Effector memory CD4-positive, alpha-beta T cell (primary cell): ENCODE measurements around the gene EEPD1.

Source experiments
- DNase-seq, 3 donors: peaks; one replicate each; pipeline ENCODE4 v3.0.0-alpha.2; 2020
- H3K27ac ChIP-seq: 2 replicates; pipeline ENCODE4 v1.7.0; 2013; ENCODE audit warnings: mild to moderate bottlenecking, low read length, moderate library complexity; ENCODE audit not compliant: insufficient read depth, poor library complexity, severe bottlenecking
- H3K27me3 ChIP-seq: replicated peaks from 2 replicates; pipeline ENCODE4 v1.7.0; 2013; ENCODE audit warnings: mild to moderate bottlenecking, low read length; ENCODE audit not compliant: insufficient read depth, control insufficient read depth, poor library complexity, severe bottlenecking
- H3K36me3 ChIP-seq: 2 replicates; pipeline ENCODE4 v1.7.0; 2013; ENCODE audit warnings: mild to moderate bottlenecking, low read length, moderate library complexity; ENCODE audit not compliant: control insufficient read depth, insufficient read depth
- H3K4me1 ChIP-seq: 2 replicates; pipeline ENCODE4 v1.7.0; 2013; ENCODE audit warnings: low read length, mild to moderate bottlenecking; ENCODE audit not compliant: control insufficient read depth, insufficient read depth, poor library complexity, severe bottlenecking
- H3K4me3 ChIP-seq: 2 replicates; pipeline ENCODE4 v1.7.0; 2013; ENCODE audit warnings: low read length, low read depth, mild to moderate bottlenecking; ENCODE audit not compliant: insufficient read depth, poor library complexity, severe bottlenecking
- H3K9me3 ChIP-seq: 2 replicates; pipeline ENCODE4 v1.7.0; 2013; ENCODE audit warnings: mild to moderate bottlenecking, low read length, moderate library complexity; ENCODE audit not compliant: control insufficient read depth

The EEPD1 gene

DNA sequence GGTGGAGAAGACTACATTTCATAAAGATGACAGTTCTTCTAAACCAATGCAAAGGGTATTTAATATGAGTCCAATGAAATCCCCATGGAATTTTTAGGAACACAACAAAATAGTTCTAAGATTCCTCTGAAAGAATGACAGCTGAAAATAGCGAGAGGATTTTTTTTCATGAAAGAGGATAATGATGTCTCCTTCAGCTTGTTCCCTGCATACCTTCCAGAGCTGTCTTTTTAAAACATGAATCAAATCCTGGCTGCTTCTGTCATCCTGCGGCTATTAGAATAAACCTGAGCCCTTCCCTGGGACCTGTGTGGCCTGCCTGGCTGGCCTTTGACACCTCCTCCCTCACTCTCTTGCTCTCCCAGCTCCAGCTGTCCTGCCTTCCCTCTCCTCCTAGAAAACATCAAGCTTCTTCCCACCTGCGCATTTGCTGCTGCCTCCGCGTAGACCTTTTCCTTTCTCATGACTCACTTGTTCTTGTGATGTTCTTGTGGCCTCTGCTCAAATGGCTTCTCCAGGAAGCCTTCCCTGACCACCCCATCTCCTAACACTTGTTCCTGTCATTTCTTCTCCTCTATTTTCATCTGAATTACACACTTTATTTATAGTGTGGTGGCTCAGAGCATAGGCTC, 57.4 kb downstream of the EEPD1 start:
- Histone ChIP-seq H3K36me3 (no peaks in the 10 kb centered on the region), H3K27ac (no peak overlapping the region), H3K4me1 (peaks cover 33% of the 10 kb centered on the region), H3K27me3 (no peaks in the 10 kb centered on the region), H3K9me3 (no peaks in the 10 kb centered on the region), H3K4me3 (no peak overlapping the region)
- no peak for DNase-seq

DNA sequence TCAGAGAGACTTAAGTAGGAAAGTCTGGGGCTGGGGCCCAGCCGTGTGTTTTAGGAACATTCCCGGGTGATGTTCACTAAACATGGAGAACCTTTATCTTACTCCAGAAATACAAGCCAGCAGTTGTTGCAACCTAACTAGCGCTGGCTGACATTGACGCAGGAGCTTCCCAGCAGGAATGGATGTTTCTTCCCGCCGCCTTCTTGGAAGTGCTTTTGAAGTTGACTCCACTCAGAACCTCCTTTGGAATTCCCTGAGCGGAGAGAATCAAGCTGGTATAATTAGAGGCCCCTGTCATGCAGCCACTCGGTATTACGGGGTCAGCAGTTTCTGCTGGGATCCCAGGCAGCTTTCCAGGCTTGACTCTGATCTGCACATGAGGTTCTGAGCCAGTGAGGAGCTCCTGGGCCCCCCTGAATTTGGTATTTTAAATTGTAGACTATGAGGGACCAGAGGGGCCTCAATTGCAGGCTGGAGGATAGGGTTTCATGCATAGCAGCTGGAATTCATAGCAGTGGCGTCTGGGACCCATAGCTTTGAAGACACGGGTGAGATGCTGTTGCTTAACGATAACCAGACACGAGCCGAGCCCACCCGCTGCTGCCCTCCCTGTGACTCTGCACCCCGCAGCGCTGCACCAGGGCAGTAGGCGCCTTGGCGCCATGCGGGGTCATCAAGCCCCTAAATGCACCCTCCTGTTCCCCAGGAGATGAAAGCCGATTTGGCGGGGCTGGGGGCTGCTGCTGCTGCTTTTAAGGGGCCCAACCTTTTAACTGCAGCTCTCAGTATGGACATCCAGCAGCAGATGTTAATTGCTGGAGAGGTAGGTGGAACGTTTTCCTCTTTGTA, 61.8 kb downstream of the EEPD1 start:
- no peak for DNase-seq
- Histone ChIP-seq H3K9me3 (no peaks in the 10 kb centered on the region), H3K27ac (no peak overlapping the region), H3K27me3 (no peaks in the 10 kb centered on the region), H3K4me3 (no peak overlapping the region), H3K4me1 (peaks cover 3% of the 10 kb centered on the region), H3K36me3 (no peaks in the 10 kb centered on the region)

DNA sequence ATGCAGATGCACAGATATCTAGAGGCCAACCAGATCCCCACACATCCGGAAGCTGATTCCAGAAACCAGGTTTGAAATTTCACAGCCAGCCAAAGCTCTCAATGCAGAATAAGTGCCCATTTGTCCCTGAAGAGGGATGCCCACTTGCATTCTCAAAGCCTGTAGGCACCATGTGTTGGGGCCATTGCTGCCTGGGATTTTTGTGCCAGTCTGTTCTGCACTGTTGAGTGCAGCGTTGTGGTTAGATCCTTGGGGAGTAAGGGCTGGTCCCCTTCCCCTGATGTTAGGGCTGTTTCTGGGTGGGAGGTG, 62.4 kb downstream of the EEPD1 start:
- no peaks in the 10 kb centered on the region for H3K27me3 ChIP-seq
- no peak overlapping the region for H3K4me3 ChIP-seq
- no peak overlapping the region for H3K27ac ChIP-seq
- H3K36me3 ChIP-seq, result no peaks in the 10 kb centered on the region
- no peak for DNase-seq
- no peaks in the 10 kb centered on the region for H3K4me1 ChIP-seq
- H3K9me3 ChIP-seq, result no peaks in the 10 kb centered on the region

DNA sequence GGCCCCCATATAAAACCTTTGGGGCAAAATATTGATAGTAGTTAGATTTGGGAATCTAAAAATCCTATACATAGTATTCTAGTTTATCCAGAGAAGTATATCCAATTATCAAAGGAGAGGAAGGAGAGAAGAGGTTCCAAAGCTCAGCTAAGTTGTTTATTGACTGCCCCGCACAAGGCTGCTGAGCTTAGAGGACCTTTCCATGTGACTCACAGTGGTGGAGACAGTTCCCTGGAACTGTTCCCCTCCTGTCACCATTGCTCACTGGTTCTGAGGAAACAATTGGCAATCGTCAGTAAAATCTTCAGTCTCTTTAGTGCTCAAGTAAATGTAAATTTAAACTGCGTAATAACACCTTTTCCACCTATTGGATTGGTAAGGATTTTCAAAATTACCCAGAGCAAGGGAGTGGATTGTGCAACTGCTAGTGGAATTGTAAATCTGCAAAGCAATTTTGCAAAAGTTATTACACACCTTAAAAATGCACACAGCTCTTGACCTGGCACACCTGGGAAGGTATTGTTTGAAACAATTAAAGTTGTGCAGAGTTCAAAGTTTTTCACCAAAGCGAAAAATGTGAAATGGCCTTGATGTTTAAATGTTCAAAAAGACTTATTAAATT, 63.1 kb downstream of the EEPD1 start:
- no peaks in the 10 kb centered on the region for H3K27me3 ChIP-seq
- H3K36me3 ChIP-seq, result no peaks in the 10 kb centered on the region
- no peak overlapping the region for H3K4me3 ChIP-seq
- H3K9me3 ChIP-seq, result no peaks in the 10 kb centered on the region
- DNase-seq, result no peak
- no peaks in the 10 kb centered on the region for H3K4me1 ChIP-seq
- H3K27ac ChIP-seq, result no peak overlapping the region

DNA sequence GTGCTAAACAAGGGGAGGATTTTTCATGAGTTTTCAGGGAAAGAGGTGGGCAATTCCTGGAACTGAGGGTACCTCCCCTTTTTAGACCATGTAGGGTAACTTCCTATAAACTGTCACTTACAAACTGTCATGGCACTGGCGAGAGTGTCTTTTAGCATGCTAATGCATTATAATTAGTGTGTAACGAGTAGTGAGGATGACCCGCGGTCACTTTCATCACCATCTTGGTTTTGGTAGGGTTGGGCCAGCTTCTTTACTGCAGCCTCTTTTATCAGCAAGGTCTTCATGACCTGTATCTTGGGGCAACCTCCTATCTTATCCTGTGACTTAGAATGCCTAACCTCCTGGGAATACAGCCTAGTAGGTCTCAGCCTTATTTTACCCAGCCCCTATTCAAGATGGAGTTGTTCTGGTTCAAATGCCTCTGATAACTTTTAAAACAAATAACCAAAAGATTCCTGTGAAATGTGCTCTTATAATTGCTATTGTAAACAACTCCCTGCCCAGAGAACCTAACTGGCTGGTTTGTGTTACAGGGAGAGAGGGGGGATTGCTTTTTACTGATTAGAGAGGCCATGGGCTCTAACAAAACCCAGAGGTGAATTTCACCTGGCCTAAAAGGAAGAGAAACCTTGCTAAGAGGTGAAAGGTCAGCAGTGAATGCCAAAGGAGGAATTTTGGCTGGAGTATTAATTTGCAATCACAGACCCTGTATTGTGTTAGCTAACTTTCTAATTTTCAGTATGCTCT, 64.3 kb downstream of the EEPD1 start:
- DNase-seq, result no peak
- Histone ChIP-seq H3K4me3 (no peak overlapping the region), H3K9me3 (no peaks in the 10 kb centered on the region), H3K4me1 (no peaks in the 10 kb centered on the region), H3K27ac (no peak overlapping the region), H3K27me3 (no peaks in the 10 kb centered on the region), H3K36me3 (no peaks in the 10 kb centered on the region)

DNA sequence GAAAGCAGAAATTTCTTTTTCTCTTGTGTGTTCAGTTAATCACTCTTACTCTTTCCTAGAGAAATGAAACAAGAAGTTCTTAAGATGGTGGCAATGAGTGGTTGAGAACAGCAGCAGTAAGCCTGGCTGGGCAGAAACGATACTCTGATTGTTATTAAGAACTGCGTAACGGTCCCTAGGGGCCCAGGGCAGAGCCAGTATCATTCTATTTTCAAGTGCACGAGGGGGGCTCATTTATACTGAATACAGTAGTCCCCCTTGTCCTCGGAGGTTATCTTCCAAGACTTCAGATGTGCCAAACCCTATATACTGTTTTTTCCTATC, 64.9 kb downstream of the EEPD1 start:
- no peak overlapping the region for H3K27ac ChIP-seq
- no peaks in the 10 kb centered on the region for H3K36me3 ChIP-seq
- H3K9me3 ChIP-seq, result no peaks in the 10 kb centered on the region
- H3K4me3 ChIP-seq, result no peak overlapping the region
- H3K27me3 ChIP-seq, result no peaks in the 10 kb centered on the region
- DNase-seq, result no peak
- no peaks in the 10 kb centered on the region for H3K4me1 ChIP-seq

DNA sequence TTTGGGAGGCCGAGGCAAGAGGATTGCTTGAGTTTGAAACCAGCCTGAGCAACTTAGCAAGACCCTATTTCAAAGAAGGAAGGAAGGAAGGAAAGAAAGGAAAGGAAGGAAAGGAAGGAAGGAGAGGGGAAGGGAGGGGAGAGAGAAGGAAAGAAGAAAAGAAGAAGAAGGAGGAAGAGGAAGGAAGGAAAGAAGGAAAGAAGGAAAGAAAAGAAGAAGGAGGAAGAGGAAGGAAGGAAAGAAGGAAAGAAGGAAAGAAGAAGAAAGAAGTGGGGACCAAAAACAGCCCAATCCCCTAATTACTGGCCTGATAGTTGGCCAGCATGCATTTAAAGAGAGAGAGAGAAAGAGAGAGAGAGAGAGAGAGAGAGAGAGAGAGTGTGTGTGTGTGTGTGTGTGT, 66.4 kb downstream of the EEPD1 start:
- no peak overlapping the region for H3K4me3 ChIP-seq
- H3K27ac ChIP-seq, result no peak overlapping the region
- no peaks in the 10 kb centered on the region for H3K36me3 ChIP-seq
- H3K4me1 ChIP-seq, result no peaks in the 10 kb centered on the region
- H3K27me3 ChIP-seq, result no peaks in the 10 kb centered on the region
- no peak for DNase-seq
- H3K9me3 ChIP-seq, result no peaks in the 10 kb centered on the region

DNA sequence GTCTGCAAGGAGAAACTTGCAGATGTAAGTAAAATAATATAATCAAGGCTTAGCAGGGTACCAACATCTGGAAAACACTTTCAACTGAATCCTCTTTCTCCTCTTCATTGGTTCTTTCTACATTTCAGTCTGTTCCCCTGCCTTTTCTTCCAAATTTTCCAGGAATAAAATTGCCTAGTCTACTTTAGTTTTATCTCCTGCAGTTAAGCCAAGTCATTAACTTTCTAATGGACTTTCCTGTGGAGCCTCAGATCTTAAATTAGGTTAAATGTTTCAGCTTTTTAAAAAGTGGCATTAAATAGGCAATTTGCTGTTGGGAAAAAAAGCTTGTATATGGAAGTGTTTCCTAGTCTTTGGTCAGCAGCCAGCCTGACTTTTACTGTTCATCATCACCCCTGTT, 70.8 kb downstream of the EEPD1 start:
- no peak for DNase-seq
- H3K27ac ChIP-seq, result no peak overlapping the region
- no peaks in the 10 kb centered on the region for H3K4me1 ChIP-seq
- H3K9me3 ChIP-seq, result no peaks in the 10 kb centered on the region
- no peaks in the 10 kb centered on the region for H3K36me3 ChIP-seq
- H3K27me3 ChIP-seq, result no peaks in the 10 kb centered on the region
- no peak overlapping the region for H3K4me3 ChIP-seq

DNA sequence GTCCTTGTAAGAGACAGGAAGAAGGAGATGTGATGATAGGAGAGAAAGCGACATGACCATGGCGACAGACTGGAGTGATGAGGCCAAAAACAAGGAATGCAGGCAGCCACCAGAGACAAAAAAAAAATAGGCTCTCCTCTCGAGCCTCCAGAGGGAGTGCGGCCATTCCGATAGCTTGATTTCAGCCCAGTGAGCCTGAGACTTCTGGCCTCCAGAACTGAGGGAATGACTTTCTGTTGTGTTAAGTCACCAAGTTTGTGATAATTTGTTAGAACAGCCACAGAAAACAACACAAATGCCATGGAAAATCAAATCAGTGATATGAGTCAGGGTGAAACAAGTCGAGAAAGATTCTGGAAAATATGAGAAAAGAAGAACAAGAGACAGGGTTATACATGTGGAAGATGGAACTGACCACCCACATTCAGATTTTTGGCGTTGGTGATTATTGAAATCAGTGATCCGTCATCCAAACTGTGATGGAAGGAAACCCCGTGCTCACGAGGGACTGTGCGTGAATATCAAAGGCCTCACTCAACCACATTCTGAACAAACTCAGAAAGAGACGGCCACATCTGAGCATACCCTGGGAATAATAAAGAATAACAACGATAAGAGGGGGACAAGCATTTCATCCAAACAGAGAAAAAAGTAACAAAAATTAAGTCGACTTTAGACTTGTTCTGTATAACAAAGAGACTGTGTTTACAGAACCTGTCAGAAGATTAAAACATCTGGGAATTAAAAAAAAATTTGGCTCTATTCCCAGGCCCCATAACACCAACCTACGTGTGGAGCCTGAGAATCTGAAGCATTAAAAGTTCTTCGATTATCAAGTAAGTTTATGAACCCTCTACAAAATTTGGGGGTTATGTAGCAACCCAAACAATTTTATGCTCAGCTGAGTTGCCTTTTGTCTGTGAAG, 72.1 kb downstream of the EEPD1 start:
- no peak overlapping the region for H3K4me3 ChIP-seq
- no peak for DNase-seq
- H3K9me3 ChIP-seq, result no peaks in the 10 kb centered on the region
- H3K36me3 ChIP-seq, result no peaks in the 10 kb centered on the region
- no peak overlapping the region for H3K27ac ChIP-seq
- H3K4me1 ChIP-seq, result no peaks in the 10 kb centered on the region
- no peaks in the 10 kb centered on the region for H3K27me3 ChIP-seq
